Measurements from ENCODE around the gene DNAJB11. TPM values are rescaled to one million over a fixed set of nuclear protein-coding genes. Genes with fewer than 3 reads are reported as not detected.

The DNAJB11 gene
- total RNA-seq, result 47.1 and 54.6 TPM in 2 replicates

GRCh38 chr3:186570096-186570940, at the start of gene DNAJB11:
TSS of gene DNAJB11 (plus strand) at chr3:186570720. CDS start at chr3:186570898, 178 bp downstream.

GRCh38 chr3:186544281-186544680, 26.2 kb upstream of the DNAJB11 start, which contains the start of gene CRYGS:
TSS of gene CRYGS (minus strand) at chr3:186544380. CDS start at chr3:186544326, 54 bp downstream.

GRCh38 chr3:186567072-186567921, 3.2 kb upstream of the DNAJB11 start, which contains the start of gene TBCCD1:
TSS of gene TBCCD1 (minus strand) at chr3:186567339. CDS start at chr3:186564329, 3,010 bp downstream.

GRCh38 chr3:186612721-186613636, 42.5 kb downstream of the DNAJB11 start, which contains the start of gene AHSG:
TSS of gene AHSG (plus strand) at chr3:186613060. CDS start at chr3:186613142, 82 bp downstream.

Small RNA genes lying within 50 kb of the gene (small RNA-seq; reads per million reads assigned to genes)
- not detected for gene RF00017

Other genes with a start within 250 kb of the DNAJB11 start
- gene DGKG, start 208.5 kb upstream of the DNAJB11 start, total RNA-seq, result 7.0 and 7.3 TPM in 2 replicates
- 1.6 and 1.8 TPM in 2 replicates for gene CRYGS, start 26.3 kb upstream of the DNAJB11 start, total RNA-seq
- 18.2 and 23.3 TPM in 2 replicates for gene TBCCD1, start 3.4 kb upstream of the DNAJB11 start, total RNA-seq
- 0.11 TPM in 1 of 2 replicates, not detected in the other for gene AHSG, start 42.3 kb downstream of the DNAJB11 start, total RNA-seq
- gene FETUB, start 69.7 kb downstream of the DNAJB11 start, total RNA-seq, result not detected in 2 replicates
- gene HRG, start 95.3 kb downstream of the DNAJB11 start, total RNA-seq, result not detected in 2 replicates
- not detected in 2 replicates for gene KNG1, start 146.6 kb downstream of the DNAJB11 start, total RNA-seq
- 381 and 595 TPM in 2 replicates for gene EIF4A2, start 212.9 kb downstream of the DNAJB11 start, total RNA-seq
- 14.6 and 23.1 TPM in 2 replicates for gene RFC4, start 235.8 kb downstream of the DNAJB11 start, total RNA-seq